ENCODE data around the gene GAP43.
A peak's percentile ranks its signal among the peaks of the same experiment; 100 is the strongest.
"Not testable (repeated sequence)": the region's sequence is repeated elsewhere in the genome, so short reads cannot be mapped to it uniquely, and the experiment has no call there.

Gene GAP43

DNA sequence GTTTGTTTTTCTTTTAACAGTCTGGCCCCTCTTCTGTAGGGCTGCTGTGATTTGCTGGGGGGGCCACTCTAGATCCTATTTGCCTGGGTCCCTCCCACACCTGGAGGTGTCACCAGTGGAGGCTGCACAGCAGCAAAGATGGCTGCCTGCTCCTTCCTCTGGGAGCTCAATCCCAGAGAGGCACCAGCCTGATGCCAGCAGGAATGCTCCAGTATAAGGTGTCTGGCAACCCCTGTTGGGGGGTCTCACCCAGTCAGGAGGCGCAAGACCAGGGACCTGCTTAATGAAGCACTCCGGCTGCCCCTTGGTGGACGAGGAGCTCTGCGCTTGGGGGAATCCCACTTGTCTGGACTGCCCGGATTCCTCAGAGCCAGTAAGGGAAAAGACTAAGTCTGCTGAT is 118.3 kb downstream of the GAP43 start:
- Histone ChIP-seq H3K27ac (no peak overlapping the region), H3K27me3 (no peaks in the 10 kb centered on the region), H3K9me3 (peaks cover 0 to 13% (median 5%) of the 10 kb centered on the region in 3 donors), H3K36me3 (no peaks in the 10 kb centered on the region), H3K4me3 (no peak overlapping the region), H3K4me1 (no peaks in the 10 kb centered on the region)
- intact Hi-C loops (cut with DNase I; ENCODE audit: low total_unique reads) = no loop called here
- TF ChIP-seq, protein P1, sequence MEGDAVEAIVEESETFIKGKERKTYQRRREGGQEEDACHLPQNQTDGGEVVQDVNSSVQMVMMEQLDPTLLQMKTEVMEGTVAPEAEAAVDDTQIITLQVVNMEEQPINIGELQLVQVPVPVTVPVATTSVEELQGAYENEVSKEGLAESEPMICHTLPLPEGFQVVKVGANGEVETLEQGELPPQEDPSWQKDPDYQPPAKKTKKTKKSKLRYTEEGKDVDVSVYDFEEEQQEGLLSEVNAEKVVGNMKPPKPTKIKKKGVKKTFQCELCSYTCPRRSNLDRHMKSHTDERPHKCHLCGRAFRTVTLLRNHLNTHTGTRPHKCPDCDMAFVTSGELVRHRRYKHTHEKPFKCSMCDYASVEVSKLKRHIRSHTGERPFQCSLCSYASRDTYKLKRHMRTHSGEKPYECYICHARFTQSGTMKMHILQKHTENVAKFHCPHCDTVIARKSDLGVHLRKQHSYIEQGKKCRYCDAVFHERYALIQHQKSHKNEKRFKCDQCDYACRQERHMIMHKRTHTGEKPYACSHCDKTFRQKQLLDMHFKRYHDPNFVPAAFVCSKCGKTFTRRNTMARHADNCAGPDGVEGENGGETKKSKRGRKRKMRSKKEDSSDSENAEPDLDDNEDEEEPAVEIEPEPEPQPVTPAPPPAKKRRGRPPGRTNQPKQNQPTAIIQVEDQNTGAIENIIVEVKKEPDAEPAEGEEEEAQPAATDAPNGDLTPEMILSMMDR (IDR thresholded peaks at IDR 0.05) = no peak
- DNase-seq = peak in 1 of 2 donors; percentile 61

DNA sequence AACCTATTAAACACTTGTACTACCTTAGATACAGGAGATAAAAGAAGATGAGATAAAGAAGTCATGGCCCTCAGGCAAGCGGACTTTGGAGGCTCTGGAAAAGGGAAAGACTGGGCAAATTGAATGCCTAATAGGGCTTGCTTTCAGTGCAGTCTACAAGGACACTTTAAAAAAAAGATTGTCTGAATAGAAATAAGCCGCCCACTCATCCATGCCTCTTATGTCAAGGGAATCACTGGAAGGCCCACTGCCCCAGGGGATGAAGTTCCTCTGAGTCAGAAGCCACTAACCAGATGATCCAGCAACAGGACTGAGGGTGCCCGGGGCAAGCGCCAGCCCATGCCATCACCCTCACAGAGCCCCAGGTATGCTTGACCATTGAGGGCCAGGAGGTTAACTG is 121.2 kb downstream of the GAP43 start:
- H3K9me3 ChIP-seq = peaks cover 0 to 13% (median 5%) of the 10 kb centered on the region in 3 donors
- intact Hi-C loops (cut with DNase I; ENCODE audit: low total_unique reads); H3K36me3 ChIP-seq; H3K4me1 ChIP-seq; H3K27me3 ChIP-seq; H3K27ac ChIP-seq; DNase-seq; H3K4me3 ChIP-seq: not testable (repeated sequence)

DNA sequence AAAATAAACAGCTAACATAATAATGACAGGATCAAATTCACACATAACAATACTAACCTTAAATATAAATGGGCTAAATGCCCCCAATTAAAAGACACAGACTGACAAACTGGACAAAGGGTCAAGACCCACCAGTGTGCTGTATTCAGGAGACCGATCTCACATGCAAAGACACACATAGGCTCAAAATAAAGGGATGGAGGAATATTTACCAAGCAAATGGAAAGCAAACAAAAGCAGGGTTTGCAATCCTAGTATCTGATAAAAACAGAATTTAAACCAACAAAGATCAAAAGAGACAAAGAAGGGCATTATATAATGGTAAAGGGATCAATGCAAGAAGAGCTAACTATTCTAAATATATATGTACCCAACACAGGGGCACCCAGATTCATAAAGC is 129.7 kb downstream of the GAP43 start:
- H3K4me1 ChIP-seq; H3K9me3 ChIP-seq; H3K27me3 ChIP-seq; H3K27ac ChIP-seq; H3K4me3 ChIP-seq; intact Hi-C loops (cut with DNase I; ENCODE audit: low total_unique reads); H3K36me3 ChIP-seq; DNase-seq: not testable (repeated sequence)

DNA sequence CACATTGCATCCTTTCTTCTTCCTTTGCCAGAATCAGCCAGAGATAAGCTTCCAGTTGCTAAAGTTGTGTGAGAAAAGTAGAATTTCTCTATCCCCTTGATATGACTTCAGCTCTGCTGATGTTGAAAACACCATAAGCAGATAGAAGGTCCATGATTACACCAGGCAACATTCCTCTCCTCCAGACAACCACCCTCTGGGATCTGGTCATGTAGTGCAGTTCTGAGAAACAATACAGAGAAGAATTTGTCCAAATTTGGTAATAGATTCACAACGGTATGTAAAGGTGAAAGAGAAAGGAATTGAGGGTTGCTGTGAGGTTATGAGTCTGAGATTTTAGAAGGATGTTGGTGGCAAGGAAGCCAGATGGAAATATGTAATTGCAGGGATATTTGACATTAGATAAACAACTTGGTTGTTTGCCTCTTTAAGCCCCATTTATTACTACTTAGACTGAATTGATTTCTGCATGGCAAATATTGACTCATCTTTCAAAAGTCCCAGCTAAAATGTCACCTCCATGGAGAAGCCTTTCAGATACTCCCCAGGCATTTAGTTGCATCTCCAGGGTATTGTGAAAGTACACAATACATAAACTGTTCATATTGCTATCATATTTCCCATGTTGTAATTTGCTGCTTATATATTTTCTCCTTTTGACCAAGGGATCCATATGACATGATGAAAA is 134.9 kb downstream of the GAP43 start:
- no peaks in the 10 kb centered on the region for H3K4me1 ChIP-seq
- no peak for DNase-seq
- H3K27me3 ChIP-seq = no peaks in the 10 kb centered on the region
- intact Hi-C loops (cut with DNase I; ENCODE audit: low total_unique reads) = no loop called here
- TF ChIP-seq, protein P1 (IDR thresholded peaks at IDR 0.05) = no peak
- H3K4me3 ChIP-seq = no peak overlapping the region
- H3K27ac ChIP-seq = no peak overlapping the region
- no peaks in the 10 kb centered on the region for H3K9me3 ChIP-seq
- no peaks in the 10 kb centered on the region for H3K36me3 ChIP-seq

DNA sequence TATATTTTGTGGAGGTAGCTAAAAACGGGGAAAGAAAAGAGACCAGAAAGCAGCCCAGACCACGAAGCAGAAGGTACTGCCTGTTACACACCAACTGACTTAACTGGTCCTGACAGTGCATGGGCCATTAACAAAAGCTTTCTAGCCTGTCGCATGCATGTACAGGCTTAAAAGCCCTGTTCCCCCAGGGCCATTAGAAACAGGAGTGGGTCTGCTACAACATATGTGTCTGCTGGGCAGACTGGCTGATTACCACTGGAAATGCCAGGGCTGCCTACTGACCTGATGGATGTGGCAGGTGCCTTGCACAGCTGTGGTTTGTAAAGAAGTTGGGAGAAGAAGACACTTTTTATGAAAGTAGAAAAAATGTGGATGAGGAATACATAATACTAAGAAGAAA is 137.4 kb downstream of the GAP43 start:
- TF ChIP-seq, protein P1 (IDR thresholded peaks at IDR 0.05) = no peak
- DNase-seq = no peak
- Histone ChIP-seq H3K36me3 (no peaks in the 10 kb centered on the region), H3K4me1 (no peaks in the 10 kb centered on the region), H3K4me3 (no peak overlapping the region), H3K9me3 (no peaks in the 10 kb centered on the region), H3K27ac (no peak overlapping the region), H3K27me3 (no peaks in the 10 kb centered on the region)
- intact Hi-C loops (cut with DNase I; ENCODE audit: low total_unique reads) = no loop called here

DNA sequence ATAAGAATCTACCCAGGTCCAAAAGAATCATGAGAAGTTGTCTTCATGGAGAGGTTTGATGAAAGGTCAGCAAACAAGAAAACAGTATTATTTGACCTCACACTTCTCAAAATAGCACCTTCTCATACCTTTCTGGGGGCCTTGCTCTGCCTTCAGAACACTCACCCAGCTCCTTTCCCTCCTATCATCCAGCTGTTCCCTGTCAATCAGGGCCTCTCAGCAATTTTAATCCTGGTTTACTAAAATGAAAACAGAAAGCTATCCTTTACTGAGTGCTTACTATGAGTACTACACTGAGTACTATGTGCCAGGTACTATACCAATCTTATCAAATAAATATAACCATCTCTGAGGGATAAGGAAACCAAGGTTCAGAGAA is 138.6 kb downstream of the GAP43 start:
- TF ChIP-seq, protein P1 (IDR thresholded peaks at IDR 0.05) = no peak
- H3K9me3 ChIP-seq = no peaks in the 10 kb centered on the region
- H3K4me1 ChIP-seq = no peaks in the 10 kb centered on the region
- intact Hi-C loops (cut with DNase I; ENCODE audit: low total_unique reads) = no loop called here
- H3K36me3 ChIP-seq = no peaks in the 10 kb centered on the region
- H3K27me3 ChIP-seq = no peaks in the 10 kb centered on the region
- DNase-seq = no peak
- no peak overlapping the region for H3K4me3 ChIP-seq
- no peak overlapping the region for H3K27ac ChIP-seq

Measured in tibial artery (tissue), 4 donors.